ENCODE measurements around the gene RILPL1. TPM values are rescaled to one million over a fixed set of nuclear protein-coding genes. Genes with fewer than 3 reads are reported as not detected.
A peak's percentile ranks its signal among the peaks of the same experiment; 100 is the strongest.

RILPL1 gene
- total and polyA plus RNA-seq, 9 of the 15 experiments (the other 6 are each of a cell fraction or from before 2014, with no cell fraction given): 0.25 to 10.6 (median 8.6) TPM

DNA sequence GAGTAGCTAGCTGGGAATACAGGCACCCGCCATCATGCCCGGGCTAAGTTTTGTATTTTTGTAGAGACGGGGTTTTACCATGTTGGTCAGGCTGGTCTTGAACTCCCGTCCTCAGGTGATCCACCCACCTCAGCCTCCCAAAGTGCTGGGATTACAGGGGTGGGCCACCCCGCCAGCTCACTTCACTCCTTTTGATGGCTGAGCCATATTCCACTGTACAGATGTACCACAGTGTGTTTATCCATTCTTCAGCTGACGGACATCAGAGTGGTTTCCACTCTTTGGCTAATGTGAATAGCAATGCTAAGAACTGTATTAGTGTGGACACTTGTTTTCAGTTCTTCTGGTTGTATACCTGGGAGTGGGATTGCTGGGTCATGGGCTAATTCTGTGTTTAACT lies 46.1 kb downstream of the RILPL1 start:
- WGBS (ENCODE audit: insufficient coverage, low coverage, missing lambda C conversion rate): 90% methylated on average over 6 of the region's 6 CpGs

DNA sequence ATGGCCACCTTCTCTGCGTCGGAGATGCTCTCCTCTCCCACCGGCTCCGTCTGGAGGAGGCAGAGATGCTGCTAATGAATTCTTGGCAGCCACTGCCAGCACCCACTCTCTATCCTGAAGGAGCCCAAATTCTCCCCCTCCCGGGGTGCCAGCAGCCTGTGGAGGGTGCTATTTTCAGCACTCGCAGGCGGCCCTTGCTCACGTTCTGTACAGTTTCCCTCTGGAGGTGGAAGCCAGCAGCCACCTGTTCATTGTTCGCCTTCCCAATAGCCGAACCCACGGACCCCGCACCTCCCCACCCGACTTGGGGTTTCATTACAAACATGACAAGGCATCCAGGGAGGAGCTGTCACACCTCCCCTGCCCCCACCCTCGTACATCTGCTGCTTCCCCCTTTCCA lies 47.8 kb downstream of the RILPL1 start:
- no peak overlapping the region for H3K27ac ChIP-seq (ENCODE audit: extremely low read depth, low read depth, low read length)
- H3K4me1 ChIP-seq (replicated peaks in 1 of 2; ENCODE audit: control insufficient read depth in 2 of 2, insufficient read depth in 2 of 2, low read length in 2 of 2): peaks cover 0 to 8% of the 10 kb centered on the region in 2 experiments; a peak in 2 of 5 replicates
- H2AFZ ChIP-seq (ENCODE audit: low read depth, low read length): no peak overlapping the region
- H3K4me3 ChIP-seq: no peak overlapping the region
- H3K27me3 ChIP-seq (ENCODE audit: control insufficient read depth in 2 of 2, insufficient read depth in 2 of 2, low read length in 2 of 2): no peaks in the 10 kb centered on the region
- H3K9ac ChIP-seq (ENCODE audit: insufficient read depth in 1 of 2, low read depth in 2 of 2, low read length in 2 of 2): no peak overlapping the region
- DNase-seq (ENCODE audit: extremely low read depth in 1 of 4, low spot score in 3 of 4) (no peak), ATAC-seq (no peak), FAIRE-seq (no peak)
- intact Hi-C loops (cut with micrococcal nuclease) (no loop called here), in situ Hi-C loops (cut with MboI) (no loop called here)
- BruUV-seq (replicated peaks): no TSS peak
- WGBS (ENCODE audit: insufficient coverage, low coverage, missing lambda C conversion rate): 66% methylated on average over 12 of the region's 14 CpGs
- no peaks in the 10 kb centered on the region for H3K9me1 ChIP-seq (ENCODE audit: control insufficient read depth, insufficient read depth, low read length)
- TF ChIP-seq NFIX (CRISPR knock-in tag; IDR thresholded peaks at IDR 0.05; ENCODE audit: low read depth) (no peak), ZKSCAN8 (CRISPR knock-in tag; IDR thresholded peaks at IDR 0.05) (no peak), MAFK (IDR thresholded peaks at IDR 0.05; ENCODE audit: low read length) (no peak), BRCA1 (IDR thresholded peaks at IDR 0.05) (no peak), BRCA1 (CRISPR knock-in tag; IDR thresholded peaks at IDR 0.05) (no peak), CBX3 (IDR thresholded peaks at IDR 0.05; ENCODE audit: borderline replicate concordance in 1 of 2, low read length in 2 of 2) (no peak), RFX5 (IDR thresholded peaks at IDR 0.05; ENCODE audit: low read depth, low read length) (no peak)
- H4K20me1 ChIP-seq (replicated peaks; ENCODE audit: control insufficient read depth, insufficient read depth, low read length): no peaks in the 10 kb centered on the region
- CTCF ChIA-PET (ENCODE audit: low intra/inter-chr PET ratio): no interaction called here
- H3K79me2 ChIP-seq (ENCODE audit: control insufficient read depth, insufficient read depth, low read length): no peaks in the 10 kb centered on the region
- POLR2A ChIA-PET: interaction anchor here (0.7 to 1.0 kb wide), 3 partner anchors 9 to 97 kb away, joined by 3 to 4 read pairs (median 3); no protein-coding TSS in a partner anchor
- H3K4me2 ChIP-seq (ENCODE audit: insufficient read depth, low read length): no peak overlapping the region
- peaks cover 22% of the 10 kb centered on the region; the same call in 2 of the 3 replicates for H3K36me3 ChIP-seq (ENCODE audit: control insufficient read depth, insufficient read depth, low read length)
- no peaks in the 10 kb centered on the region for H3K9me3 ChIP-seq (replicated peaks; ENCODE audit: control insufficient read depth, insufficient read depth, low read depth, low read length)

More for the DNA sequence above, 46.1 kb downstream of the RILPL1 start:
- in situ Hi-C loops (cut with MboI): no loop called here
- Histone ChIP-seq H2AFZ (ENCODE audit: low read depth, low read length) (no peak overlapping the region), H3K9me1 (ENCODE audit: control insufficient read depth, insufficient read depth, low read length) (no peaks in the 10 kb centered on the region), H3K4me3 (no peak overlapping the region), H3K9me3 (replicated peaks; ENCODE audit: control insufficient read depth, insufficient read depth, low read depth, low read length) (no peaks in the 10 kb centered on the region), H3K9ac (ENCODE audit: insufficient read depth in 1 of 2, low read depth in 2 of 2, low read length in 2 of 2) (no peak overlapping the region), H3K36me3 (ENCODE audit: control insufficient read depth, insufficient read depth, low read length) (peaks cover 16% of the 10 kb centered on the region; the same call in 2 of the 3 replicates), H3K4me2 (ENCODE audit: insufficient read depth, low read length) (no peak overlapping the region), H3K27me3 (ENCODE audit: control insufficient read depth in 2 of 2, insufficient read depth in 2 of 2, low read length in 2 of 2) (no peaks in the 10 kb centered on the region), H4K20me1 (replicated peaks; ENCODE audit: control insufficient read depth, insufficient read depth, low read length) (no peaks in the 10 kb centered on the region), H3K4me1 (replicated peaks in 1 of 2; ENCODE audit: control insufficient read depth in 2 of 2, insufficient read depth in 2 of 2, low read length in 2 of 2) (peaks cover 0 to 8% of the 10 kb centered on the region in 2 experiments; a peak in 2 of 5 replicates), H3K27ac (ENCODE audit: extremely low read depth, low read depth, low read length) (no peak overlapping the region), H3K79me2 (ENCODE audit: control insufficient read depth, insufficient read depth, low read length) (no peaks in the 10 kb centered on the region)
- POLR2A ChIA-PET: no interaction called here
- FAIRE-seq (no peak), DNase-seq (ENCODE audit: extremely low read depth in 1 of 4, low spot score in 3 of 4) (no peak), ATAC-seq (no peak)
- intact Hi-C loops (cut with micrococcal nuclease): no loop called here
- no TSS peak for BruUV-seq (replicated peaks)
- CTCF ChIA-PET (ENCODE audit: low intra/inter-chr PET ratio): no interaction called here
- TF ChIP-seq, protein P1, sequence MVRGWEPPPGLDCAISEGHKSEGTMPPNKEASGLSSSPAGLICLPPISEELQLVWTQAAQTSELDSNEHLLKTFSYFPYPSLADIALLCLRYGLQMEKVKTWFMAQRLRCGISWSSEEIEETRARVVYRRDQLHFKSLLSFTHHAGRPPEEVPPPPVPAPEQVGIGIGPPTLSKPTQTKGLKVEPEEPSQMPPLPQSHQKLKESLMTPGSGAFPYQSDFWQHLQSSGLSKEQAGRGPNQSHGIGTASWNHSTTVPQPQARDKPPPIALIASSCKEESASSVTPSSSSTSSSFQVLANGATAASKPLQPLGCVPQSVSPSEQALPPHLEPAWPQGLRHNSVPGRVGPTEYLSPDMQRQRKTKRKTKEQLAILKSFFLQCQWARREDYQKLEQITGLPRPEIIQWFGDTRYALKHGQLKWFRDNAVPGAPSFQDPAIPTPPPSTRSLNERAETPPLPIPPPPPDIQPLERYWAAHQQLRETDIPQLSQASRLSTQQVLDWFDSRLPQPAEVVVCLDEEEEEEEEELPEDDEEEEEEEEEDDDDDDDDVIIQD (CRISPR knock-in tag; IDR thresholded peaks at IDR 0.05): no peak
- TF ChIP-seq ZNF146 (CRISPR knock-in tag; IDR thresholded peaks at IDR 0.05; ENCODE audit: unreplicated experiment): peak; percentile 47

Measured in K562 (cell line).